ENCODE measurements around the gene RASSF4.

DNA sequence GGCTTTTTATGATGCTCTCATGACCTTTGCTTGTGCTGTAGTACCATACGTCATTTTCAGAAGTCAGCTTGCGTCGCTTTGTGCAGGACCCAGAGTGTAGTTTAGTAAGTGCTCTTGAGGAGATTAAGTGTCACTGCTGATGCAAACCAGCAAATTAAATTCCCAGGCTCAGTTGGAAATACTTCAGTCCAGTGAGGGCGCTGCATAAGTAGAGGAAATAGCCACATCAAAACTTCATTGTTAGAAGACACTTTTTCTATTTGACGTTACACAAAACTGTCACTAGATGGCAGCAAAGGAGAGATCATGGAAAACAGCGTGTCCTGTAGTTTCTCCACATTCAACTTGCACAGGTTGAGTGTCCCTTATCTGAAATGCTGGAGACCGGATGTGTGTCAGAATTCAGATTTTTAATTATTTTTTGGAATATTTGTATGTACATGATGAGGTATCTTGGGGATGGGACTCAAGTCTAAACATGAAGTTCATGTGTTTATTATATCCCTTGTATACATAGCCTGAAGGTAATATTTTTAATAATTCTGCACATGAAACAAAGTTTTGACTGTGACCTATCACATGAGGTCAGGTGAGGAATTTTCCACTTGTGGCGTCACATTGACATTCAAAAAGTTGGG, 49.0 kb downstream of the RASSF4 start:
- TF ChIP-seq POLR2AphosphoS5 (IDR thresholded peaks at IDR 0.05) (peak; percentile 10), CTCF (IDR thresholded peaks at IDR 0.05) (peak; percentile 50 to 80 (median 75)), EP300 (IDR thresholded peaks at IDR 0.05) (no peak), POLR2A (IDR thresholded peaks at IDR 0.05) (no peak)
